ENCODE measurements around the gene NKAIN4. TPM values are rescaled to one million over a fixed set of nuclear protein-coding genes. Genes with fewer than 3 reads are reported as not detected.

The NKAIN4 gene
- total RNA-seq, 4 donors from 2014 or later = not detected

DNA sequence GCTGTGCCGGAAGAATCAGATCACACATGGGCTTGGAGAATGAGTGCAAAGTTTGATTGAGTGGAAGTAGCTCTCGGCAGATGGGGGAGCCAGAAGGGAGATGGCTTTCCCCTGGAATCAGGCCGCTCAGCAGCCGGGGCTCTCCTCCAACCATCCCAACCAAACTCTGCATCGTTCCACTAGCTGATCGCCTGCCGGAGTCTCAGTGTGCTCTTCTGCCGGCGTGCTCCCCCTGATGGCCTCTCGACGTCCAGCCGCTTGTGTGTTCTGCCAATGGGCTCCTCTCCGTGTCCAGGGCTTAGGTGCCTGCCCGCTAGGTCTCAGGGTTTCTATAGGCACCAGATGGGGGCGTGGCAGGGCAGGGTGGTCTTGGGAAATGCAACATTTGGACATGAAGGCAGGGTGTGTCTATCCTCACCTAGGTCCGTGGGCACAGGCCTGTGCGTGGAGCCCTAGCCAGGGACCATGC lies 23.4 kb downstream of the NKAIN4 start:
- H3K4me1 ChIP-seq = no peaks in the 10 kb centered on the region
- no peak overlapping the region for H3K27ac ChIP-seq
- H3K27me3 ChIP-seq = no peaks in the 10 kb centered on the region
- TF ChIP-seq POLR2A (IDR thresholded peaks at IDR 0.05) (no peak), CTCF (IDR thresholded peaks at IDR 0.05) (peak in 4 of 6 experiments; percentile 23 to 38 (median 36))
- H3K9me3 ChIP-seq = no peaks in the 10 kb centered on the region
- H3K36me3 ChIP-seq = no peaks in the 10 kb centered on the region
- no peak overlapping the region for H3K4me3 ChIP-seq
- DNase-seq = peak in 1 of 3 donors; percentile 60

GRCh38 chr20:63228806-63229205 lies 25.5 kb downstream of the NKAIN4 start:
- no peaks in the 10 kb centered on the region for H3K36me3 ChIP-seq

GRCh38 chr20:63227260-63227659 lies 27.0 kb downstream of the NKAIN4 start:
- Histone ChIP-seq H3K9me3 (no peaks in the 10 kb centered on the region), H3K27me3 (no peaks in the 10 kb centered on the region), H3K4me1 (peaks cover 0 to 7% (median 0%) of the 10 kb centered on the region in 4 donors), H3K36me3 (no peaks in the 10 kb centered on the region), H3K27ac (no peak overlapping the region), H3K4me3 (no peak overlapping the region)
- no peak for DNase-seq
- no peak for TF ChIP-seq POLR2A (IDR thresholded peaks at IDR 0.05)
- no peak for TF ChIP-seq CTCF (IDR thresholded peaks at IDR 0.05)

More at GRCh38 chr20:63228806-63229205, 25.5 kb downstream of the NKAIN4 start:
- Histone ChIP-seq H3K9me3 (no peaks in the 10 kb centered on the region), H3K27ac (no peak overlapping the region), H3K27me3 (no peaks in the 10 kb centered on the region), H3K4me1 (peaks cover 0 to 7% (median 0%) of the 10 kb centered on the region in 4 donors), H3K4me3 (no peak overlapping the region)
- DNase-seq = no peak
- no peak for TF ChIP-seq POLR2A (IDR thresholded peaks at IDR 0.05)
- TF ChIP-seq CTCF (IDR thresholded peaks at IDR 0.05) = no peak

DNA sequence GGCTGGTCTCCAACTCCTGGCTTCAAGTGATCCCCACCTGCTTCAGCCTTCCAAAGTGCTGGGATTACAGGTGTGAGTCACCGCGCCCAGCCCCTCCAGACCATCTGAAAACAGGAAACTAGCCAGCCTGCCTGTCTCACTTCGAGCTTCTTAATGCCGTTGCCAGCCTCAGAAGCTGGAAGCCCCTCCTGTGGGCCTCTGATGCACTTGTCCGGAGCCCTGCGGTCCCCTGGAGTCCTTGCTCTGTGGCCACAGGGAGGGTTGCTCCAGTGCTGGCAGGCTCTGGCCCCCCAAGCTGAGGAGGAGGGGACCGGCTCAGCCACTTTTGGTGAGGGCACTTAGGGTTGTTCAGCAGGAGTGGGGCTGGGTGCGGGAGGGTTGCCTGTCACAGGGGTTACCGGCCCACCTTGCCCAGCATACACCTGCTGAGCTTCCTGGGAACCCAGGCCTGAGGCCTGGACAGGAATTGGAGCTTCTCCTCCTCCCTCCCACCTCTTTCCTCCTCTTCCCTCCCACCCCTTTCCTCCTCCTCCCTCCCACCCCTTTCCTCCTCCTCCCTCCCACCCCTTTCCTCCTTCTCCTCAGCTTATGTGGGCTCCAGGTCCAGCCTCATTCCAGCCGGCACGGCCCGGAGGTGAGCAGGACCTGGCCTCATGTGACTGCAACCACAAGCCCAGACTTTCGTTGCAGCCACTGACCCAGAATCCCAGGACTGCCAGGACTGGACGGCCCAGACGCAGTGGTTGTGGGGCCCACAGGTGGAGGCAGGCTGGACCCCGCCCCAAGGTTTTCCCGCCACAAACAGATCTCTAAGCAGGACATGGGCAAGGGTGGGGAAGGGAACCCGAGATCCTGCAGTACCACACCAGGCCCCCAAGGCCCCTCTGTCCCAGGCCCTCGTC lies 28.0 kb downstream of the NKAIN4 start:
- no peak for DNase-seq
- H3K27ac ChIP-seq = no peak overlapping the region
- no peaks in the 10 kb centered on the region for H3K36me3 ChIP-seq
- H3K4me1 ChIP-seq = peaks cover 0 to 7% (median 0%) of the 10 kb centered on the region in 4 donors
- H3K4me3 ChIP-seq = no peak overlapping the region
- H3K27me3 ChIP-seq = no peaks in the 10 kb centered on the region
- no peak for TF ChIP-seq POLR2A (IDR thresholded peaks at IDR 0.05)
- TF ChIP-seq CTCF (IDR thresholded peaks at IDR 0.05) = no peak
- H3K9me3 ChIP-seq = no peaks in the 10 kb centered on the region

- Histone ChIP-seq H3K27ac (no peak overlapping the region), H3K9me3 (no peaks in the 10 kb centered on the region), H3K27me3 (no peaks in the 10 kb centered on the region), H3K4me1 (peaks cover 0 to 7% (median 0%) of the 10 kb centered on the region in 4 donors), H3K36me3 (no peaks in the 10 kb centered on the region), H3K4me3 (no peak overlapping the region)
- DNase-seq = no peak
- TF ChIP-seq CTCF (IDR thresholded peaks at IDR 0.05) (no peak), POLR2A (IDR thresholded peaks at IDR 0.05) (no peak)
These were observed 29.2 kb downstream of the NKAIN4 start for GRCh38 chr20:63225082-63225454.
